ENCODE measurements around the gene DLX4.

DNA sequence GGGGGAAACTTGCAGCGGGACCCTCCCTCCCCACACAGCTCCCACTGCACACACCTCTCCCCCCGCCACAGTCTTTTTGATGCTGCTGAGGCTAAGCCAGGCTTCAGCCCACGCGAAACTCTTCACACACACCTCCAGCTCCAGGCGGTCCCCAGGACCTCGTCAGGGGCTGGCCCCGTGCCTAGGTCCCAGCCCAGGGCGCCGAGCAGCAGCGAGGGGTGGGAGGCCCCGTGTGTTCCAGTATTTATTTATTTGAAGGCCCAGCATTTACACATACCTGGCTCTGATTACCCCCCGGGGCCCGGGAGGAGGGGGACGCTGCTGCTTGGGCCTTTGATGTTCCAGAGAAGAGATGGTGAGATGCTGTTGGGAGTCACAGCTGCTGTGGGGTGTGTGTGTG is 44.9 kb upstream of the DLX4 start:
- TF ChIP-seq, protein P1, sequence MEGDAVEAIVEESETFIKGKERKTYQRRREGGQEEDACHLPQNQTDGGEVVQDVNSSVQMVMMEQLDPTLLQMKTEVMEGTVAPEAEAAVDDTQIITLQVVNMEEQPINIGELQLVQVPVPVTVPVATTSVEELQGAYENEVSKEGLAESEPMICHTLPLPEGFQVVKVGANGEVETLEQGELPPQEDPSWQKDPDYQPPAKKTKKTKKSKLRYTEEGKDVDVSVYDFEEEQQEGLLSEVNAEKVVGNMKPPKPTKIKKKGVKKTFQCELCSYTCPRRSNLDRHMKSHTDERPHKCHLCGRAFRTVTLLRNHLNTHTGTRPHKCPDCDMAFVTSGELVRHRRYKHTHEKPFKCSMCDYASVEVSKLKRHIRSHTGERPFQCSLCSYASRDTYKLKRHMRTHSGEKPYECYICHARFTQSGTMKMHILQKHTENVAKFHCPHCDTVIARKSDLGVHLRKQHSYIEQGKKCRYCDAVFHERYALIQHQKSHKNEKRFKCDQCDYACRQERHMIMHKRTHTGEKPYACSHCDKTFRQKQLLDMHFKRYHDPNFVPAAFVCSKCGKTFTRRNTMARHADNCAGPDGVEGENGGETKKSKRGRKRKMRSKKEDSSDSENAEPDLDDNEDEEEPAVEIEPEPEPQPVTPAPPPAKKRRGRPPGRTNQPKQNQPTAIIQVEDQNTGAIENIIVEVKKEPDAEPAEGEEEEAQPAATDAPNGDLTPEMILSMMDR (conservative IDR thresholded peaks at IDR 0.05; ENCODE audit: low read depth, low read length), result no peak
- TF ChIP-seq POLR2A (IDR thresholded peaks at IDR 0.05; ENCODE audit: low read depth, low read length), result no peak
- no peak for TF ChIP-seq RAD21 (IDR thresholded peaks at IDR 0.05; ENCODE audit: low read length)
- no peak for TF ChIP-seq CEBPB (IDR thresholded peaks at IDR 0.05; ENCODE audit: low read depth, low read length)
- no peak for TF ChIP-seq MAZ (IDR thresholded peaks at IDR 0.05; ENCODE audit: borderline replicate concordance, low read depth, low read length)
- TF ChIP-seq MXI1 (IDR thresholded peaks at IDR 0.05; ENCODE audit: borderline replicate concordance, low read depth, low read length), result no peak
- TF ChIP-seq BHLHE40 (IDR thresholded peaks at IDR 0.05; ENCODE audit: low read depth, low read length), result no peak
- TF ChIP-seq RFX5 (IDR thresholded peaks at IDR 0.05; ENCODE audit: low read depth, low read length), result no peak
- no peak for TF ChIP-seq RCOR1 (IDR thresholded peaks at IDR 0.05; ENCODE audit: insufficient replicate concordance, low read length)
- TF ChIP-seq SMC3 (IDR thresholded peaks at IDR 0.05; ENCODE audit: low read depth, low read length), result no peak
- TF ChIP-seq CHD1 (IDR thresholded peaks at IDR 0.05; ENCODE audit: low read depth, low read length), result no peak
- TF ChIP-seq, protein P2, sequence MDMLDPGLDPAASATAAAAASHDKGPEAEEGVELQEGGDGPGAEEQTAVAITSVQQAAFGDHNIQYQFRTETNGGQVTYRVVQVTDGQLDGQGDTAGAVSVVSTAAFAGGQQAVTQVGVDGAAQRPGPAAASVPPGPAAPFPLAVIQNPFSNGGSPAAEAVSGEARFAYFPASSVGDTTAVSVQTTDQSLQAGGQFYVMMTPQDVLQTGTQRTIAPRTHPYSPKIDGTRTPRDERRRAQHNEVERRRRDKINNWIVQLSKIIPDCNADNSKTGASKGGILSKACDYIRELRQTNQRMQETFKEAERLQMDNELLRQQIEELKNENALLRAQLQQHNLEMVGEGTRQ (IDR thresholded peaks at IDR 0.05; ENCODE audit: low read depth, low read length), result no peak
- TF ChIP-seq, protein P3, sequence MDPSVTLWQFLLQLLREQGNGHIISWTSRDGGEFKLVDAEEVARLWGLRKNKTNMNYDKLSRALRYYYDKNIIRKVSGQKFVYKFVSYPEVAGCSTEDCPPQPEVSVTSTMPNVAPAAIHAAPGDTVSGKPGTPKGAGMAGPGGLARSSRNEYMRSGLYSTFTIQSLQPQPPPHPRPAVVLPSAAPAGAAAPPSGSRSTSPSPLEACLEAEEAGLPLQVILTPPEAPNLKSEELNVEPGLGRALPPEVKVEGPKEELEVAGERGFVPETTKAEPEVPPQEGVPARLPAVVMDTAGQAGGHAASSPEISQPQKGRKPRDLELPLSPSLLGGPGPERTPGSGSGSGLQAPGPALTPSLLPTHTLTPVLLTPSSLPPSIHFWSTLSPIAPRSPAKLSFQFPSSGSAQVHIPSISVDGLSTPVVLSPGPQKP (IDR thresholded peaks at IDR 0.05; ENCODE audit: borderline replicate concordance, low read depth, low read length), result no peak

Data from IMR-90 (cell line).